IPS-18a (cell line): ENCODE measurements around the gene NBPF26.
"Not testable (repeated sequence)": the region's sequence is repeated elsewhere in the genome, so short reads cannot be mapped to it uniquely, and the experiment has no call there.

Experiments
- H3K27ac ChIP-seq: one replicate; pipeline ENCODE4 v1.5.1; 2013; ENCODE audit warnings: low read length
- H3K27me3 ChIP-seq: one replicate; pipeline ENCODE4 v1.6.1; 2013; ENCODE audit warnings: mild to moderate bottlenecking, low read length; ENCODE audit not compliant: control insufficient read depth, insufficient read depth
- H3K36me3 ChIP-seq: one replicate; pipeline ENCODE4 v1.6.1; 2013; ENCODE audit warnings: low read depth, low read length; ENCODE audit not compliant: control insufficient read depth
- H3K4me1 ChIP-seq: one replicate; pipeline ENCODE4 v1.6.1; 2013; ENCODE audit warnings: low read depth, low read length; ENCODE audit not compliant: control insufficient read depth
- H3K4me3 ChIP-seq: one replicate; pipeline ENCODE4 v1.5.1; 2013; ENCODE audit warnings: low read length
- H3K9ac ChIP-seq: one replicate; pipeline ENCODE4 v1.6.1; 2013; ENCODE audit warnings: mild to moderate bottlenecking, low read length, moderate library complexity
- H3K9me3 ChIP-seq: one replicate; pipeline ENCODE4 v1.6.1; 2013; ENCODE audit warnings: low read depth, low read length; ENCODE audit not compliant: control insufficient read depth

NBPF26 gene

GRCh38 chr1:120723715-120724402 is at the start of gene NBPF26:
NBPF26 (plus strand) TSS chr1:120723945.
- not testable (repeated sequence) for H3K4me3 ChIP-seq, H3K27me3 ChIP-seq, H3K27ac ChIP-seq, H3K9me3 ChIP-seq, H3K4me1 ChIP-seq, H3K36me3 ChIP-seq, H3K9ac ChIP-seq

DNA sequence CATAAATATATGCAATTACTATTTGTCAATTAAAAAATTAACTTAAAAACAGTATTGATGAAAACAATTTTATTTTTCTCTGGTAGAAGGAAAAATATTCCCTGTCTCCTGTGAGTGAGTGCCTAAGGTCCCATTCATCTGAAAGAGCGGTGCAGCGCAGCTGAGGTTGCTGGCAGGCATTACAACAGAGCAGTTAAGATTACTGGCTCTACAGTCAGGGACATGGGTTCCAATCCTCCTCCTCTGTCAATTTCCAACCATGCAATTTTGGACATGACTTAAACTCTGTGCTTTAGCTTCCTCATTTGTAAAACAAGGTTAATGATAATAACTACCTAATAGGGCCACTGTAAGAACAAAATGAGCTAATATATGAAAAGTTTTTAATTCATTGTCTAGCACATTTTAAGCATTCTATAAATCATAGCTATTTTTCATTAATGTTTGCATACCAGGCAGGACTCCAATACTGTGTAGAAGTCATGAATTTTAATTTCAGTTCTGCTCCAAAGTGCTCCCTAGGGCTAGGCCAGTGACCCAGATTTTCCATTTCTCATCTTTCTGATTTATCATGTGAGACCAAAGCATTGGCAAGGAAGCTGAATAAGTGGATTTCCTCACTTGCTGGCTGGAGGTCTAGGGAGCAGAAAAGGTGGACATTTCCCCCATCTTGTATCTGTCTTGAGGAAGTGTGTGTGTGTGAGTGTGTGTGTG is 43.5 kb upstream of the NBPF26 start:
- H3K27ac ChIP-seq, H3K4me3 ChIP-seq, H3K9me3 ChIP-seq: not testable (repeated sequence)

DNA sequence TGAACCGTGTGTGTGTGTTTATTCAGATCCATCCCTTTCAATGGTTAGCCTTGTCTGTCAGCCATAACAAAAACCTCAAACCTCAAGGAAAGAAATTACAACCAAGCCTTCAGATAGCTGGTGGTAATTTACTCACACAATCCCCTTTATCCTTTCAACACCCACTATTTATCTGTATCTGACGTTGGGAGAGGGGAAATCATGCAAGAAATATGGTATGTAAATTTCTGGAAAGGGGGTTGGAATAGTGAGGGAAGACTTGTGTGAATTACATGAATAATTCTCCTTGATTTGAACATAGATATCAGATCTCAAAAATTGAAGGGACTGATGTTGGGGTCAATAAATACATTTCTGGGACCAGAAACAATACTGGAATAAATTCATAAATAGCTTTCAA is 42.8 kb upstream of the NBPF26 start:
- H3K36me3 ChIP-seq, H3K4me3 ChIP-seq, H3K4me1 ChIP-seq, H3K27ac ChIP-seq, H3K9me3 ChIP-seq, H3K27me3 ChIP-seq, H3K9ac ChIP-seq: not testable (repeated sequence)

More for the DNA sequence above, 43.5 kb upstream of the NBPF26 start:
- H3K27me3 ChIP-seq, H3K9ac ChIP-seq, H3K4me1 ChIP-seq, H3K36me3 ChIP-seq: not testable (repeated sequence)

- not testable (repeated sequence) for H3K4me1 ChIP-seq, H3K9me3 ChIP-seq, H3K9ac ChIP-seq, H3K27me3 ChIP-seq, H3K36me3 ChIP-seq, H3K4me3 ChIP-seq, H3K27ac ChIP-seq
Observed at GRCh38 chr1:120684397-120684796, 39.3 kb upstream of the NBPF26 start.

GRCh38 chr1:120685622-120686021 is 38.1 kb upstream of the NBPF26 start:
- H3K9ac ChIP-seq, H3K27me3 ChIP-seq, H3K9me3 ChIP-seq, H3K4me1 ChIP-seq, H3K27ac ChIP-seq, H3K4me3 ChIP-seq, H3K36me3 ChIP-seq: not testable (repeated sequence)

GRCh38 chr1:120687250-120687649 is 36.5 kb upstream of the NBPF26 start:
- not testable (repeated sequence) for H3K9me3 ChIP-seq, H3K4me3 ChIP-seq, H3K4me1 ChIP-seq, H3K9ac ChIP-seq, H3K27me3 ChIP-seq, H3K27ac ChIP-seq, H3K36me3 ChIP-seq

- not testable (repeated sequence) for H3K4me1 ChIP-seq, H3K9ac ChIP-seq, H3K36me3 ChIP-seq, H3K4me3 ChIP-seq, H3K9me3 ChIP-seq, H3K27ac ChIP-seq, H3K27me3 ChIP-seq
Observed at GRCh38 chr1:120700807-120701562, 22.8 kb upstream of the NBPF26 start.

- not testable (repeated sequence) for H3K27ac ChIP-seq, H3K9me3 ChIP-seq, H3K27me3 ChIP-seq, H3K36me3 ChIP-seq, H3K9ac ChIP-seq, H3K4me3 ChIP-seq, H3K4me1 ChIP-seq
Observed at GRCh38 chr1:120723358-120723714, 409 bp upstream of the NBPF26 start.

DNA sequence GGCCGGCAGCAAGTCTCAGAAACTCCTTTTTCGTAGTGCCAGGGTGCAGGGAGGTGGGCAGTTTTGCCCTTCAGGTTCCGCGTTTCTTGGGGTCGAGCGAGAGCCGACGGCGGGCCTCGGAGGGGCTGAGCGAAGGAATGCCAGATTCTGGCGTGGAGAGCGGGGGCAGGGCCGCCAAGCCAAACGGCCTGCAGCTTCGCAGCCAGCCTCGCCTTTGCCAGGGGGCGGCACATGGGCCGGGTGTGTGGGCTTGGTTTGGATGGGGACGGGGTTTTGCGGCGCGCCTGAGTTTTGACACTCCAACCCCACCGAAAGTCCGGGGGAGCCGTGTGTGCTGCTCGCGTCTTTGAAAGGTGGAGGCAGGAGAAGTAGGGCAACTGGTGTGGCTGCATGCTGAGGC is 762 bp downstream of the NBPF26 start:
- H3K27ac ChIP-seq, H3K4me3 ChIP-seq, H3K27me3 ChIP-seq, H3K9me3 ChIP-seq, H3K4me1 ChIP-seq, H3K9ac ChIP-seq, H3K36me3 ChIP-seq: not testable (repeated sequence)

DNA sequence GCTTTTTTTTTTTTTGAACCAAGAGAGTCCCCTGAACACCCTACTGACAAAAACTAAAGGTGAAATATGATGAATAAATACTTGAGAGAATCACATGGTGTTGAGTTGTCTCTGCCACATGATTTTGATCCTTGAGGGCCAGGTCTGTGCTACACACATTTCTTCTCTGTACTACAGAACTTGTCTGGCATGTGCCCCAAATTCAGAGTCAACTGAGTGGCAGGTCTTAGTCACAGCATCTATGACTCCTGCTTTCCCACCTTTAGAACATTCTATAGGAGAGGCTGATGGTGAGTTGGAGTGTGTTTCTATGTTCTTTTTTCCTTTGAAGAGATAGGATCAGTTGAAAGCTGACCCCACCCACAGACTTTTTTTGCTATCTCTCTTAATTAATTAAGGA is 5.1 kb downstream of the NBPF26 start:
- not testable (repeated sequence) for H3K4me1 ChIP-seq, H3K9ac ChIP-seq, H3K36me3 ChIP-seq, H3K27ac ChIP-seq, H3K27me3 ChIP-seq, H3K9me3 ChIP-seq, H3K4me3 ChIP-seq

- H3K27ac ChIP-seq, H3K4me1 ChIP-seq, H3K4me3 ChIP-seq, H3K9me3 ChIP-seq, H3K27me3 ChIP-seq, H3K9ac ChIP-seq, H3K36me3 ChIP-seq: not testable (repeated sequence)
Observed at GRCh38 chr1:120769090-120769489, 45.3 kb downstream of the NBPF26 start.

DNA sequence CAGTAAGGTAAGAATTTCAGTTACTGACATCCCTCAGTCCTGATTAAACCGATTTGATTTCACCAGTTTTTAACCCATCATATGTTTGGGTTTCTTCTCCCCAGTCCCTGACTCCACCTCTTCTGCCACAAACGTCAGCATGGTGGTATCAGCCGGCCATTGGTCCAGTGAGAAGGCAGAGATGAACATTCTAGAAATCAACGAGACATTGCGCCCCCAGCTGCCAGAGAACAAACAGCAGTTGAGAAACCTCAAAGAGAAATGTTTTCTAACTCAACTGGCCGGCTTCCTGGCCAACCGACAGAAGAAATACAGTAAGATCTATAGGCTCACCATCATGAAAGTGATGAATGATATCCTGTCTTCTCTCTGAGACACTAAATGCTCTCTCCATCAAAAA is 81.7 kb downstream of the NBPF26 start:
- not testable (repeated sequence) for H3K27me3 ChIP-seq, H3K9ac ChIP-seq, H3K27ac ChIP-seq, H3K4me1 ChIP-seq, H3K36me3 ChIP-seq, H3K4me3 ChIP-seq, H3K9me3 ChIP-seq
